Prostate gland (tissue), 2 donors: ENCODE results near the gene TPSG1. TPM values are rescaled to one million over a fixed set of nuclear protein-coding genes. Genes with fewer than 3 reads are reported as not detected.

Experiments
- DNase-seq: peaks from one replicate; pipeline ENCODE4 v3.0.0-alpha.2; 2019; ENCODE audit warnings: low spot score
- H3K27ac ChIP-seq, 2 donors: fragments of 200-600 bp; sonication (generic); 2 replicates each; pipeline ENCODE4 v1.5.1; 2017 to 2019
- H3K27me3 ChIP-seq: fragments of 200-600 bp; sonication (generic); replicated peaks from 2 replicates; pipeline ENCODE4 v1.5.1; 2019; ENCODE audit not compliant: insufficient read depth
- H3K36me3 ChIP-seq, 2 donors: fragments of 200-600 bp; sonication (generic); 1 replicate in 1 of 2; 2 replicates in 1 of 2; pipeline versions ENCODE4 v1.5.1 to v1.8.1; 2017 to 2019
- H3K4me1 ChIP-seq: fragments of 200-600 bp; sonication (generic); replicated peaks from 2 replicates; pipeline ENCODE4 v1.5.1; 2019
- H3K4me3 ChIP-seq, 2 donors: fragments of 200-600 bp; sonication (generic); 2 replicates each; pipeline ENCODE4 v1.5.1; 2017 to 2019
- H3K9me3 ChIP-seq: fragments of 200-600 bp; sonication (generic); 2 replicates; pipeline ENCODE4 v1.5.1; 2017
- CTCF ChIP-seq, 4 experiments: fragments of 200-600 bp in 2 of 4; fragments of 450-650 bp in 2 of 4; sonication (generic) in 2 of 4; IDR thresholded peaks; 1 replicate in 3 of 4; 2 replicates in 1 of 4; pipeline ENCODE4 v1.5.1; 2016 to 2019; ENCODE audit warnings: antibody characterized with exemption in 4 of 4, mild to moderate bottlenecking in 2 of 4, moderate library complexity in 2 of 4
- POLR2A ChIP-seq: fragments of 450-650 bp; IDR thresholded peaks from one replicate; pipeline ENCODE4 v1.6.1; 2016; ENCODE audit warnings: antibody characterized with exemption, mild to moderate bottlenecking
- POLR2AphosphoS5 ChIP-seq: sonication (generic); formaldehyde crosslinking; IDR thresholded peaks from one replicate; pipeline ENCODE4 v1.6.1; 2017; ENCODE audit warnings: antibody characterized with exemption
- WGBS: methylation state at CpG from one replicate; pipeline ENCODE4 v1.1.5; 2018; 5-methylcytosine and 5-hydroxymethylcytosine counted together
- intact Hi-C: fragments of 100-400 bp; cut with DNase I; formaldehyde crosslinking; loops from one replicate; pipeline ENCODE4 v1.14.2; 2022
- total RNA-seq, 2 donors: library from RNA; depleted of rRNA; stranded (reverse); fragments of >200 nt; gene quantifications; one replicate each; pipeline ENCODE4 v1.1.0, GENCODE V29; 2016

The TPSG1 gene
- total RNA-seq, 2 donors from 2014 or later = not detected

- Histone ChIP-seq H3K27ac (no peak overlapping the region), H3K36me3 (no peaks in the 10 kb centered on the region), H3K9me3 (no peaks in the 10 kb centered on the region), H3K4me1 (no peaks in the 10 kb centered on the region), H3K4me3 (no peak overlapping the region), H3K27me3 (no peaks in the 10 kb centered on the region)
- DNase-seq = no peak
- TF ChIP-seq POLR2AphosphoS5 (no peak), POLR2A (no peak), CTCF (IDR thresholded peaks at IDR 0.05) (no peak)
- 86% methylated on average over 48 of the region's 48 CpGs for WGBS
- intact Hi-C loops = no loop called here
Measured at GRCh38 chr16:1220841-1221627, 4.0 kb downstream of the TPSG1 start.

- H3K4me3 ChIP-seq = no peak overlapping the region
- no peak for DNase-seq
- no peaks in the 10 kb centered on the region for H3K4me1 ChIP-seq
- no peaks in the 10 kb centered on the region for H3K27me3 ChIP-seq
- intact Hi-C loops = no loop called here
- H3K27ac ChIP-seq = no peak overlapping the region
- H3K9me3 ChIP-seq = no peaks in the 10 kb centered on the region
- no peaks in the 10 kb centered on the region for H3K36me3 ChIP-seq
- 92% methylated on average over 38 of the region's 55 CpGs for WGBS
- TF ChIP-seq POLR2AphosphoS5 = no peak
- TF ChIP-seq POLR2A = no peak
- TF ChIP-seq CTCF (IDR thresholded peaks at IDR 0.05) = no peak
Measured at GRCh38 chr16:1220098-1220728, 4.9 kb downstream of the TPSG1 start.

GRCh38 chr16:1218930-1219611 lies 6.0 kb downstream of the TPSG1 start:
- Histone ChIP-seq H3K27me3 (no peaks in the 10 kb centered on the region), H3K36me3 (no peaks in the 10 kb centered on the region), H3K4me1 (no peaks in the 10 kb centered on the region), H3K4me3 (no peak overlapping the region), H3K27ac (no peak overlapping the region), H3K9me3 (no peaks in the 10 kb centered on the region)
- no peak for DNase-seq
- intact Hi-C loops = loop anchor here (10.0 kb wide), 1 partner anchor 546 kb away; no protein-coding TSS in a partner anchor
- no peak for TF ChIP-seq POLR2A
- no peak for TF ChIP-seq POLR2AphosphoS5
- TF ChIP-seq CTCF (IDR thresholded peaks at IDR 0.05) = no peak
- 83% methylated on average over 20 of the region's 24 CpGs for WGBS

- Histone ChIP-seq H3K9me3 (no peaks in the 10 kb centered on the region), H3K27me3 (no peaks in the 10 kb centered on the region), H3K36me3 (no peaks in the 10 kb centered on the region), H3K27ac (no peak overlapping the region), H3K4me3 (no peak overlapping the region), H3K4me1 (no peaks in the 10 kb centered on the region)
- intact Hi-C loops = loop anchor here (10.0 kb wide), 1 partner anchor 547 kb away; no protein-coding TSS in a partner anchor
- WGBS = 85% methylated on average over 46 of the region's 49 CpGs
- DNase-seq = no peak
- no peak for TF ChIP-seq POLR2A
- TF ChIP-seq POLR2AphosphoS5 = no peak
- TF ChIP-seq CTCF (IDR thresholded peaks at IDR 0.05) = no peak
Measured at GRCh38 chr16:1218061-1218929, 6.8 kb downstream of the TPSG1 start.
